Right cardiac atrium (tissue), 5 donors: Measurements from ENCODE around the gene CDV3. TPM values are rescaled to one million over a fixed set of nuclear protein-coding genes. Genes with fewer than 3 reads are reported as not detected.

ENCODE experiments used
- ATAC-seq, 2 donors: fragments of 200-7000 bp; cut with Tn5 transposase; one replicate each; pipeline versions ENCODE4 v1.8.0 to v1.9.1; 2020; ENCODE audit warnings: moderate library complexity in 2 of 2, mild to moderate bottlenecking in 1 of 2
- DNase-seq, 3 donors: peaks; one replicate each; pipeline ENCODE4 v3.0.0-alpha.2; 2020
- H3K27ac ChIP-seq: one replicate; pipeline ENCODE4 v1.5.1; 2013; ENCODE audit warnings: mild to moderate bottlenecking, low read length, control low read depth, moderate library complexity
- H3K27me3 ChIP-seq: one replicate; pipeline ENCODE4 v1.6.1; 2013; ENCODE audit not compliant: control insufficient read depth, insufficient read depth
- H3K4me1 ChIP-seq: one replicate; pipeline ENCODE4 v1.6.1; 2013; ENCODE audit warnings: low read length; ENCODE audit not compliant: control insufficient read depth, insufficient read depth
- H3K4me3 ChIP-seq: one replicate; pipeline ENCODE4 v1.5.1; 2013; ENCODE audit warnings: low read length, control low read depth
- H3K9me3 ChIP-seq: one replicate; pipeline ENCODE4 v1.6.1; 2013; ENCODE audit warnings: low read length; ENCODE audit not compliant: control insufficient read depth
- WGBS: extraction: QIAGEN DNeasy Blood & Tissue Kit; methylation state at CpG from one replicate; pipeline ENCODE4 v1.1.7; 2013; 5-methylcytosine and 5-hydroxymethylcytosine counted together
- intact Hi-C, 4 donors: fragments of 100-400 bp; cut with DNase I; formaldehyde crosslinking; loops; one replicate each; pipeline versions ENCODE4 v1.11.0 to v1.14.0; 2022 to 2023
- polyA plus RNA-seq: library from polyadenylated mRNA; stranded (reverse); fragments of 200-250 nt; gene quantifications from one replicate; pipeline ENCODE4 v1.2.3, GENCODE V29; 2013
- total RNA-seq, 4 donors: library from RNA; stranded (reverse); fragmentation: NEBNext Ultra II Directional; extraction: Animal tissue kit (Norgen Biotek cat#: 25700); gene quantifications; one replicate each; pipeline ENCODE4 v1.2.1, GENCODE V29; 2021
- donor health status: healthy with polysubstance abuse.
- donor health status: DM: no; HTN: yes; CAD: no.
- donor health status: DM: no; HTN: no; CAD: no.
- donor health status: DM: no; HTN: yes; CAD: no; lungs with severe emphysema.
- donor health status: DM: yes; HTN: yes; CAD: no.

Gene CDV3
- total and polyA plus RNA-seq, 5 donors: 40.2 to 145 (median 116) TPM

GRCh38 chr3:133568294-133569014 lies 5.0 kb upstream of the CDV3 start:
- H3K27me3 ChIP-seq: no peaks in the 10 kb centered on the region
- no peaks in the 10 kb centered on the region for H3K9me3 ChIP-seq
- no peak overlapping the region for H3K4me3 ChIP-seq
- intact Hi-C loops: no loop called here
- ATAC-seq: no peak
- 72% methylated on average over 8 of the region's 8 CpGs for WGBS
- H3K4me1 ChIP-seq: no peaks in the 10 kb centered on the region
- H3K27ac ChIP-seq: no peak overlapping the region
- no peak for DNase-seq

GRCh38 chr3:133570139-133570936 lies 3.1 kb upstream of the CDV3 start:
- no peaks in the 10 kb centered on the region for H3K9me3 ChIP-seq
- H3K4me1 ChIP-seq: peaks cover 2% of the 10 kb centered on the region
- ATAC-seq: peak in 1 of 2 donors; percentile 7
- WGBS: 86% methylated on average over 5 of the region's 5 CpGs
- DNase-seq: no peak
- H3K27ac ChIP-seq: no peak overlapping the region
- no peaks in the 10 kb centered on the region for H3K27me3 ChIP-seq
- no peak overlapping the region for H3K4me3 ChIP-seq
- intact Hi-C loops: loop anchor here in 2 of 4 donors (10.0 kb wide), 2 partner anchors 106 to 846 kb away; partner anchors contain the start of gene NPHP3 (in 2 of the 2)

DNA sequence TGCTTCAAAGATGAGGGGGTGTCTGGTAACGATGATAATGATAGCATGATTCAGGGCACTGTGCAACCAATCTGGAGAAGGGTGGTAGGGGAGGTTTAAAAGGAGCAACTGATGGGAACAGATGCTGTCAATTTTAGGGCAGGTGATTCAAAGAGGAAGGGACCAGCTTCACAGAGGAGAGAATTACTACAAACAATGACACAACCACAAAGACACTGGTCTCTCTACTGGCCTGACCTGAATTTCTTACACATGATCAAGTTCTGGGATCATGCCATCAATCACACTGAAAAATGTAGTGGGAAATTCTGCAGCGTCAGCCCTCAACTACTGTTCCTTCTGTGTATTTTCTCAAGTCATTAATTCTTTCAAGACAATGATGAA lies 2.6 kb upstream of the CDV3 start:
- H3K4me3 ChIP-seq: no peak overlapping the region
- no peak for DNase-seq
- H3K9me3 ChIP-seq: no peaks in the 10 kb centered on the region
- peaks cover 2% of the 10 kb centered on the region for H3K4me1 ChIP-seq
- no peak for ATAC-seq
- no peak overlapping the region for H3K27ac ChIP-seq
- no peaks in the 10 kb centered on the region for H3K27me3 ChIP-seq
- WGBS: 86% methylated on average over 2 of the region's 2 CpGs
- intact Hi-C loops: loop anchor here in 2 of 4 donors (10.0 kb wide), 2 partner anchors 106 to 846 kb away; partner anchors contain the start of gene NPHP3 (in 2 of the 2)

DNA sequence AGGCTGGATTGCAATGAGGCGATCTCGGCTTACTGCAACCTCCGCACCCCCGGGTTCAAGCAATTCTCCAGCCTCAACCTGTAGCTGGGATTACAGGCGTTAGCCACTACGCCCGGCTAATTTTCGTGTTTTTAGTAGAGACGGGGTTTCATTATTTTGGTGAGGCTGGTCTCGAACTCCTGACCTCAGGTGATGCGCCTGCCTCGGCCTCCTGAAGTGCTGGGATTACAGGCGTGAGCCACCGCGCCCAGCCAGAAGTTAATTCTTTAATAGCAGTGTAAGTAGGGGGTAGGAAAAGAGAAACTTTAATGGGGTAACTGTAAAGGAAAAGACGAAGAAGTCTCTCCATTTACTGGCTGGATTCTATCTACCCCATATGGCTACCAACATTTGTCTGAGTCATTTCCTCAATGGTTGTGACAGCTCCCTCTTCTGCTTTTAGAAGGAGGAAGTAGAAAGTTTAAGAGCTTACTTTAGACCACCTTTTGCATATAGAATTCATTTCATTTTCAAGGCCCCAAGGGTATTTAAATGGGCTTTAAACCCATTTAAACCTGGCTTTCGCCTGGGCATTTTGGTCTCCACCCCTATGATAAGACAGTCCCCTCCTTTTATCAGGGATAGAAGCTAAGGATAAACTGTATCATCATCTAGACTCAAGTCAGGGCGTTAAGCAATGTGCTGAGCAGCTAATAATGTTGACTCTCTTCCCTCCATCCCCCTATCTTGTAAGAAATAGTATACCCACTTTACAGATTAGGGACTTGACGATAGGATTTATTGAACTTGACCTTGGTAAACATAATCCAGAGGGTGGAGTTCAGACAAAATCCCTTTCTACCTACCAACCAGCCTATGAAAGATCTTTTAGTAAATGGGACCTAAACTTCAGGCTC lies 1.1 kb upstream of the CDV3 start:
- 79% methylated on average over 19 of the region's 19 CpGs for WGBS
- intact Hi-C loops: loop anchor here in 2 of 4 donors (10.0 kb wide), 2 partner anchors 108 to 848 kb away; partner anchors contain the start of gene NPHP3 (in 2 of the 2)
- peak overlapping the region; percentile 80 for H3K27ac ChIP-seq
- no peaks in the 10 kb centered on the region for H3K27me3 ChIP-seq
- ATAC-seq (no peak), DNase-seq (peak in 1 of 3 donors; percentile 46)
- peak overlapping the region; percentile 38 for H3K4me3 ChIP-seq
- no peaks in the 10 kb centered on the region for H3K9me3 ChIP-seq
- H3K4me1 ChIP-seq: peaks cover 4% of the 10 kb centered on the region

GRCh38 chr3:133573054-133573628 lies 345 bp upstream of the CDV3 start:
- peak; percentile 100 for DNase-seq
- ATAC-seq: peak; percentile 95 to 97
- Histone ChIP-seq H3K27ac (peak overlapping the region; percentile 80), H3K4me3 (peak overlapping the region; percentile 95), H3K9me3 (no peaks in the 10 kb centered on the region), H3K27me3 (no peaks in the 10 kb centered on the region), H3K4me1 (peaks cover 6% of the 10 kb centered on the region)
- intact Hi-C loops: loop anchor here in 2 of 4 donors (10.0 kb wide), 2 partner anchors 108 to 848 kb away; partner anchors contain the start of gene NPHP3 (in 2 of the 2)
- WGBS: under 1% methylated on average over 32 of the region's 33 CpGs

GRCh38 chr3:133574260-133574881 lies 885 bp downstream of the CDV3 start:
- H3K27me3 ChIP-seq: no peaks in the 10 kb centered on the region

GRCh38 chr3:133575086-133575485 lies 1.6 kb downstream of the CDV3 start:
- H3K27ac ChIP-seq: no peak overlapping the region
- peak overlapping the region; percentile 95 for H3K4me3 ChIP-seq
- WGBS: 31% methylated on average over 4 of the region's 4 CpGs
- DNase-seq: no peak
- H3K4me1 ChIP-seq: peaks cover 6% of the 10 kb centered on the region
- no peaks in the 10 kb centered on the region for H3K27me3 ChIP-seq
- ATAC-seq: no peak
- intact Hi-C loops: loop anchor here in 2 of 4 donors (10.0 kb wide), 2 partner anchors 110 to 850 kb away; partner anchors contain the start of gene NPHP3 (in 2 of the 2)
- H3K9me3 ChIP-seq: no peaks in the 10 kb centered on the region

More at GRCh38 chr3:133574260-133574881, 885 bp downstream of the CDV3 start:
- intact Hi-C loops: loop anchor here in 2 of 4 donors (10.0 kb wide), 2 partner anchors 110 to 850 kb away; partner anchors contain the start of gene NPHP3 (in 2 of the 2)
- under 1% methylated on average over 54 of the region's 54 CpGs for WGBS
- Histone ChIP-seq H3K9me3 (no peaks in the 10 kb centered on the region), H3K4me3 (peak overlapping the region; percentile 95), H3K27ac (peak overlapping the region; percentile 98), H3K4me1 (peaks cover 6% of the 10 kb centered on the region)
- ATAC-seq (peak; percentile 51 to 68), DNase-seq (peak; percentile 88 to 93 (median 92))

DNA sequence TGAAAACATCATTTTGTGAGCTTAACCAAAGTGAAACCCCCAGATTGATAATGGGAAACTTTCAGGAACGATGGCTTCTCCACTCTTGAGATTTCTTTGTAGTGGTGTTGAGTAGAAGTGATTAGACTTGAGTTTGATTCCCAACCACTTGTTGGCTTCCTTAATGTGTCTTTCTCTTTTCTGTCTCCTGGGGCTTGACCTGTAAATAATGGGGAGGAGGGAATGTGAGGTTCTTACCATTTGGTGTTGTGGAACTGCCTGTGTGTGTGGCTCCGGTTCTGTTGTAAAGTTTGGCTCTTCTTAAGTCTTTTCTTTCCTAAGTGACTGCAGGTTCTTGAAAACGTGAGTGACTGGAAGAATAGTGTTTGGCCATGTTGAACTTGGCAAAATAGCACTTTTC lies 2.7 kb downstream of the CDV3 start:
- DNase-seq: no peak
- Histone ChIP-seq H3K4me1 (peaks cover 6% of the 10 kb centered on the region), H3K9me3 (no peaks in the 10 kb centered on the region), H3K4me3 (peak overlapping the region; percentile 33), H3K27me3 (no peaks in the 10 kb centered on the region), H3K27ac (no peak overlapping the region)
- no peak for ATAC-seq
- WGBS: 13% methylated on average over 3 of the region's 3 CpGs
- intact Hi-C loops: loop anchor here in 2 of 4 donors (10.0 kb wide), 2 partner anchors 111 to 851 kb away; partner anchors contain the start of gene NPHP3 (in 2 of the 2)

DNA sequence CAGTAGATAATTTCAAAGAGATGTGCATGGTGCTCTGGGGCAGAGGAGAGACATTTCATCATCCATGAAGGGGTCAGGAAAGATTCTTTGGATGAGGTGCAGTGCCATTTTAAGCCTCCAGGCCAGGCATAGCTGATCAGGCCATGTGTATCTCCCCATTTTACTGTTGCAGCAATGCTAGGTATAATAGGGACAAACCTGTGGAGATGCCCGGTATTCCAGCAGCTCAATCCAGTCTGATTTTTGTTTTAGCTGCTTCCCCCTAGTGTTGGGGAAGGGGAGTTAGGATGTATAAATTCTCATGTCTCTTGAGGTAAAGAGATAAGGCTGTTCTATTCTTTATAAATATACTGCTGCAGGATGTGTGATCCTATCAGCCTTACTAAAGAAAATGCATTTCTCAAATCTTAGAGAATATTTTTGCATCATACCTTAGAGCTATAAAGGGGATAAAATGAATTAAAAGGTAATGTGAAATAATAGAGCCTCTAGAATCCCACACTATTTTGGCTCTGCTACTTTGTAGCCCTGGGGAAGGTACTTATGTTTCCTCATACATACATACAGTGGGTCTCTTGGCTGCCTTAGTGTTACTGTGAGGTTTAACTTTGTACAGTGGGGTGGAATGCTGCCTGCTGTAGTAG lies 5.2 kb downstream of the CDV3 start:
- H3K27ac ChIP-seq: no peak overlapping the region
- H3K4me3 ChIP-seq: no peak overlapping the region
- WGBS: 7% methylated on average over 1 of the region's 1 CpG
- ATAC-seq: no peak
- H3K27me3 ChIP-seq: no peaks in the 10 kb centered on the region
- no peaks in the 10 kb centered on the region for H3K9me3 ChIP-seq
- no peak for DNase-seq
- intact Hi-C loops: loop anchor here in 2 of 4 donors (10.0 kb wide), 2 partner anchors 114 to 854 kb away; partner anchors contain the start of gene NPHP3 (in 2 of the 2)
- peaks cover 6% of the 10 kb centered on the region for H3K4me1 ChIP-seq
